Left lung (tissue), 10 donors: ENCODE results near the gene MICAL2. TPM values are rescaled to one million over a fixed set of nuclear protein-coding genes. Genes with fewer than 3 reads are reported as not detected.

Experiments
- ATAC-seq: fragments of 200-7000 bp; cut with Tn5 transposase; one replicate; pipeline ENCODE4 v1.9.1; 2020; ENCODE audit warnings: moderate library complexity
- DNase-seq, 4 donors: peaks; one replicate each; pipeline ENCODE4 v3.0.0-alpha.2; 2013 to 2020
- H3K27ac ChIP-seq, 2 donors: fragments of 200-600 bp; sonication (generic) in 1 of 2; one replicate each; pipeline versions ENCODE4 v1.5.0 to v1.8.0; 2020 to 2021
- H3K27me3 ChIP-seq, 2 donors: fragments of 200-600 bp; sonication (generic) in 1 of 2; one replicate each; pipeline versions ENCODE4 v1.5.0 to v1.8.0; 2020 to 2021
- H3K36me3 ChIP-seq, 2 donors: fragments of 200-600 bp; sonication (generic) in 1 of 2; one replicate each; pipeline versions ENCODE4 v1.5.0 to v1.8.0; 2020 to 2021
- H3K4me1 ChIP-seq, 2 donors: fragments of 200-600 bp; one replicate each; pipeline ENCODE4 v1.8.0; 2021
- H3K4me3 ChIP-seq, 2 donors: fragments of 200-600 bp; sonication (generic) in 1 of 2; one replicate each; pipeline versions ENCODE4 v1.5.0 to v1.8.0; 2020 to 2021; ENCODE audit warnings: mild to moderate bottlenecking in 1 of 2
- H3K9me3 ChIP-seq, 2 donors: fragments of 200-600 bp; sonication (generic) in 1 of 2; one replicate each; pipeline versions ENCODE4 v1.5.0 to v1.8.0; 2020 to 2021
- CTCF ChIP-seq, 2 donors: fragments of 200-600 bp; sonication (generic) in 1 of 2; IDR thresholded peaks; one replicate each; pipeline versions ENCODE4 v1.5.0 to v1.8.0; 2021; ENCODE audit warnings: antibody characterized with exemption in 2 of 2
- intact Hi-C, 2 donors: fragments of 100-400 bp; cut with DNase I; formaldehyde crosslinking; loops; one replicate each; pipeline versions ENCODE4 v1.11.2 to v1.14.2; 2022
- polyA plus RNA-seq, 6 donors: library from polyadenylated mRNA; unstranded; fragments of 120-200 nt; gene quantifications; one replicate each; pipeline ENCODE4 v1.2.1, GENCODE V29; 2013; ENCODE audit not compliant: insufficient read length in 6 of 6
- total RNA-seq, 2 donors: library from RNA; stranded (reverse); fragmentation: NEBNext Ultra II Directional; extraction: Animal tissue kit (Norgen Biotek cat#: 25700); gene quantifications; one replicate each; pipeline ENCODE4 v1.2.1, GENCODE V29; 2021
- donor health status: DM: no; HTN: yes; CAD: no.
- donor health status: DM: no; HTN: no; CAD: no.

MICAL2 gene
- total and polyA plus RNA-seq, 8 donors, result 49.8 to 293 (median 89.4) TPM

GRCh38 chr11:12084256-12084655, 26.1 kb upstream of the MICAL2 start:
- Histone ChIP-seq H3K27ac (no peak overlapping the region), H3K27me3 (no peaks in the 10 kb centered on the region), H3K4me1 (peaks cover 21 to 46% of the 10 kb centered on the region in 2 donors), H3K36me3 (no peaks in the 10 kb centered on the region), H3K9me3 (no peaks in the 10 kb centered on the region), H3K4me3 (no peak overlapping the region)
- intact Hi-C loops, result no loop called here
- no peak for TF ChIP-seq CTCF (IDR thresholded peaks at IDR 0.05)
- no peak for ATAC-seq
- no peak for DNase-seq

GRCh38 chr11:12085371-12086251, 24.8 kb upstream of the MICAL2 start:
- DNase-seq, result no peak
- Histone ChIP-seq H3K9me3 (no peaks in the 10 kb centered on the region), H3K4me1 (peaks cover 34 to 56% of the 10 kb centered on the region in 2 donors), H3K4me3 (no peak overlapping the region), H3K27ac (peak overlapping the region; percentile 80), H3K36me3 (no peaks in the 10 kb centered on the region), H3K27me3 (no peaks in the 10 kb centered on the region)
- TF ChIP-seq CTCF (IDR thresholded peaks at IDR 0.05), result no peak
- intact Hi-C loops, result no loop called here
- ATAC-seq, result no peak

GRCh38 chr11:12086271-12087074, 23.9 kb upstream of the MICAL2 start:
- Histone ChIP-seq H3K9me3 (no peaks in the 10 kb centered on the region), H3K27me3 (no peaks in the 10 kb centered on the region), H3K36me3 (no peaks in the 10 kb centered on the region), H3K4me1 (peaks cover 35 to 64% of the 10 kb centered on the region in 2 donors), H3K27ac (peak overlapping the region; percentile 80), H3K4me3 (no peak overlapping the region)
- ATAC-seq, result peak; percentile 70
- peak in 1 of 4 donors; percentile 65 for DNase-seq
- TF ChIP-seq CTCF (IDR thresholded peaks at IDR 0.05), result no peak
- intact Hi-C loops, result no loop called here

DNA sequence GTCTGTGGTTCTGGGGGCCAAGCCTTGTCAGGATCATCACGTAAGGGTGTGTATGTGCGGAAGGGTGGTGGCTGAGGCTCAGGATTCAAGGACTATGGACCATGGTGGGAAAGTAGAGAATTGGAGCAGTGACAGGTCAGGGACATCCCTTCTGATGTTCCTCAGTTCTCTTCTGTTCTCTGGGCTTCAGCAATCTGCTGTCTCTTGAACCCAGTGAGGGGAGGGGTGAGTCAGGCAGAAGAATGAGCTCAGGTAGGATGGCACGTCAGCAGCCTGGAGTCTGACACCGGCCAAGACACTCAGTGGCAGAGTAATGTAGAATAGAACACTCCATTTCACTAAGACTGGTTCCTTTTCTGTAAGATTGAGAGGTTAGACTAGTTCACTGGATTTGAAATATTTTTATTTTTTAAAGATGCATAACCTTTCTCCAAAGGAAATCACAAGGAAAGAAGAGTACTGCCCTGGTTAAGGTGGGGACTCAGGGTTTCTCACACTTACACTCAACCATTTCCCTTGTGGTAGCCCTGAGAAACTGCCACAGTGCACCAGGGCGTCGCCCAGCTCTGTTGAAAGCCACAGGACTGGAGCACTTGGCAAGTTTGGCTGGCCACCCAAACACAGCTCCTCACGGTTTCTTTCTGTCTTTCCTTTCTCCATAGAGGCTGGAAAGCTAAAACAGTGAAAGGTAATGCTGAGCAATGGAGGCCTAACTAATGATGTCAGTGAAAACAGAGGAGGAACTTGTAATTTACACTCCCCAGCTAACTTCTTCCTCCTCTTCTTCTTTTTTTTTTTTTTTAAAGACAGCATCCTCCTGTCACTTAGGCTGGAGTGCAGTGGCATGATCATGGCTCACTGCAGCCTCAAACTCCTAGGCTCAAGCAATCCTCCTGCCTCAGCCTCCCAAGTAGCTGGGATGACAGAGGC, 23.1 kb upstream of the MICAL2 start:
- Histone ChIP-seq H3K36me3 (no peaks in the 10 kb centered on the region), H3K9me3 (no peaks in the 10 kb centered on the region), H3K27ac (peak overlapping the region; percentile 80), H3K4me1 (peaks cover 35 to 73% of the 10 kb centered on the region in 2 donors), H3K27me3 (no peaks in the 10 kb centered on the region), H3K4me3 (no peak overlapping the region)
- TF ChIP-seq CTCF (IDR thresholded peaks at IDR 0.05), result peak; percentile 9 to 39
- intact Hi-C loops, result no loop called here
- DNase-seq, result peak in 1 of 4 donors; percentile 63
- ATAC-seq, result peak; percentile 40
